ENCODE data around the gene NRXN3.
"Not testable (repeated sequence)": the region's sequence is repeated elsewhere in the genome, so short reads cannot be mapped to it uniquely, and the experiment has no call there.

NRXN3 gene

GRCh38 chr14:79089576-79089975, 919.4 kb downstream of the NRXN3 start:
- no peaks in the 10 kb centered on the region for H3K36me3 Mint-ChIP-seq (ENCODE audit: low read depth)
- no peak overlapping the region for H3K27ac Mint-ChIP-seq
- no peaks in the 10 kb centered on the region for H3K4me1 Mint-ChIP-seq (ENCODE audit: low read depth)
- no peak for DNase-seq (ENCODE audit: low spot score)
- no peak overlapping the region for H3K4me3 Mint-ChIP-seq
- H3K9me3 Mint-ChIP-seq: no peaks in the 10 kb centered on the region
- no peaks in the 10 kb centered on the region for H3K27me3 Mint-ChIP-seq (ENCODE audit: low read depth)

GRCh38 chr14:79090641-79091180, 920.5 kb downstream of the NRXN3 start:
- DNase-seq (ENCODE audit: low spot score): no peak
- H3K4me3 Mint-ChIP-seq: no peak overlapping the region

GRCh38 chr14:79091381-79091963, 921.3 kb downstream of the NRXN3 start:
- DNase-seq (ENCODE audit: low spot score): no peak
- Mint-ChIP-seq H3K4me3 (no peak overlapping the region), H3K27me3 (ENCODE audit: low read depth) (no peaks in the 10 kb centered on the region), H3K27ac (no peak overlapping the region), H3K9me3 (no peaks in the 10 kb centered on the region), H3K36me3 (ENCODE audit: low read depth) (no peaks in the 10 kb centered on the region), H3K4me1 (ENCODE audit: low read depth) (no peaks in the 10 kb centered on the region)

More at GRCh38 chr14:79090641-79091180, 920.5 kb downstream of the NRXN3 start:
- no peaks in the 10 kb centered on the region for H3K36me3 Mint-ChIP-seq (ENCODE audit: low read depth)
- H3K9me3 Mint-ChIP-seq: no peaks in the 10 kb centered on the region
- H3K4me1 Mint-ChIP-seq (ENCODE audit: low read depth): no peaks in the 10 kb centered on the region
- H3K27me3 Mint-ChIP-seq (ENCODE audit: low read depth): no peaks in the 10 kb centered on the region
- H3K27ac Mint-ChIP-seq: no peak overlapping the region

- Mint-ChIP-seq H3K4me3 (no peak overlapping the region), H3K9me3 (no peaks in the 10 kb centered on the region), H3K4me1 (ENCODE audit: low read depth) (no peaks in the 10 kb centered on the region), H3K27ac (no peak overlapping the region), H3K36me3 (ENCODE audit: low read depth) (no peaks in the 10 kb centered on the region), H3K27me3 (ENCODE audit: low read depth) (no peaks in the 10 kb centered on the region)
- DNase-seq (ENCODE audit: low spot score): no peak
These were observed 923.4 kb downstream of the NRXN3 start for GRCh38 chr14:79093531-79093930.

GRCh38 chr14:79094951-79095350, 924.8 kb downstream of the NRXN3 start:
- no peaks in the 10 kb centered on the region for H3K9me3 Mint-ChIP-seq
- H3K4me3 Mint-ChIP-seq: no peak overlapping the region
- H3K27ac Mint-ChIP-seq: no peak overlapping the region
- DNase-seq (ENCODE audit: low spot score): no peak
- no peaks in the 10 kb centered on the region for H3K36me3 Mint-ChIP-seq (ENCODE audit: low read depth)
- no peaks in the 10 kb centered on the region for H3K27me3 Mint-ChIP-seq (ENCODE audit: low read depth)
- H3K4me1 Mint-ChIP-seq (ENCODE audit: low read depth): no peaks in the 10 kb centered on the region

GRCh38 chr14:79096811-79097210, 926.6 kb downstream of the NRXN3 start:
- no peaks in the 10 kb centered on the region for H3K27me3 Mint-ChIP-seq (ENCODE audit: low read depth)
- no peaks in the 10 kb centered on the region for H3K4me1 Mint-ChIP-seq (ENCODE audit: low read depth)
- no peaks in the 10 kb centered on the region for H3K9me3 Mint-ChIP-seq
- H3K27ac Mint-ChIP-seq: no peak overlapping the region
- no peaks in the 10 kb centered on the region for H3K36me3 Mint-ChIP-seq (ENCODE audit: low read depth)
- no peak for DNase-seq (ENCODE audit: low spot score)
- no peak overlapping the region for H3K4me3 Mint-ChIP-seq

- Mint-ChIP-seq H3K27me3 (ENCODE audit: low read depth) (no peaks in the 10 kb centered on the region), H3K9me3 (no peaks in the 10 kb centered on the region), H3K4me1 (ENCODE audit: low read depth) (no peaks in the 10 kb centered on the region), H3K27ac (no peak overlapping the region), H3K36me3 (ENCODE audit: low read depth) (no peaks in the 10 kb centered on the region), H3K4me3 (no peak overlapping the region)
- no peak for DNase-seq (ENCODE audit: low spot score)
These were observed 928.2 kb downstream of the NRXN3 start for GRCh38 chr14:79098324-79098723.

- Mint-ChIP-seq H3K4me3 (no peak overlapping the region), H3K4me1 (ENCODE audit: low read depth) (no peaks in the 10 kb centered on the region), H3K27me3 (ENCODE audit: low read depth) (no peaks in the 10 kb centered on the region), H3K27ac (no peak overlapping the region), H3K36me3 (ENCODE audit: low read depth) (no peaks in the 10 kb centered on the region), H3K9me3 (peaks cover 5% of the 10 kb centered on the region)
- no peak for DNase-seq (ENCODE audit: low spot score)
These were observed 930.4 kb downstream of the NRXN3 start for GRCh38 chr14:79100578-79100977.

GRCh38 chr14:79101388-79101787, 931.2 kb downstream of the NRXN3 start:
- H3K36me3 Mint-ChIP-seq (ENCODE audit: low read depth): no peaks in the 10 kb centered on the region
- DNase-seq (ENCODE audit: low spot score): no peak
- H3K27me3 Mint-ChIP-seq (ENCODE audit: low read depth): no peaks in the 10 kb centered on the region
- H3K27ac Mint-ChIP-seq: no peak overlapping the region
- peaks cover 5% of the 10 kb centered on the region for H3K9me3 Mint-ChIP-seq
- no peaks in the 10 kb centered on the region for H3K4me1 Mint-ChIP-seq (ENCODE audit: low read depth)
- H3K4me3 Mint-ChIP-seq: no peak overlapping the region

GRCh38 chr14:79103764-79104163, 933.6 kb downstream of the NRXN3 start:
- no peak for DNase-seq (ENCODE audit: low spot score)
- no peaks in the 10 kb centered on the region for H3K27me3 Mint-ChIP-seq (ENCODE audit: low read depth)
- no peaks in the 10 kb centered on the region for H3K4me1 Mint-ChIP-seq (ENCODE audit: low read depth)
- H3K4me3 Mint-ChIP-seq: no peak overlapping the region
- H3K9me3 Mint-ChIP-seq: peaks cover 5% of the 10 kb centered on the region
- no peaks in the 10 kb centered on the region for H3K36me3 Mint-ChIP-seq (ENCODE audit: low read depth)
- no peak overlapping the region for H3K27ac Mint-ChIP-seq

GRCh38 chr14:79110564-79110963, 940.4 kb downstream of the NRXN3 start:
- H3K4me3 Mint-ChIP-seq; H3K36me3 Mint-ChIP-seq (ENCODE audit: low read depth); DNase-seq (ENCODE audit: low spot score); H3K27me3 Mint-ChIP-seq (ENCODE audit: low read depth); H3K9me3 Mint-ChIP-seq; H3K27ac Mint-ChIP-seq; H3K4me1 Mint-ChIP-seq (ENCODE audit: low read depth): not testable (repeated sequence)

- Mint-ChIP-seq H3K27me3 (ENCODE audit: low read depth) (no peaks in the 10 kb centered on the region), H3K36me3 (ENCODE audit: low read depth) (no peaks in the 10 kb centered on the region), H3K27ac (no peak overlapping the region), H3K4me1 (ENCODE audit: low read depth) (no peaks in the 10 kb centered on the region), H3K9me3 (peaks cover 5% of the 10 kb centered on the region), H3K4me3 (no peak overlapping the region)
- no peak for DNase-seq (ENCODE audit: low spot score)
These were observed 941.9 kb downstream of the NRXN3 start for GRCh38 chr14:79111987-79112501.

GRCh38 chr14:79117561-79117960, 947.4 kb downstream of the NRXN3 start:
- no peaks in the 10 kb centered on the region for H3K27me3 Mint-ChIP-seq (ENCODE audit: low read depth)
- no peaks in the 10 kb centered on the region for H3K36me3 Mint-ChIP-seq (ENCODE audit: low read depth)
- H3K4me1 Mint-ChIP-seq (ENCODE audit: low read depth): no peaks in the 10 kb centered on the region
- DNase-seq (ENCODE audit: low spot score): no peak
- H3K4me3 Mint-ChIP-seq: no peak overlapping the region
- peaks cover 5% of the 10 kb centered on the region for H3K9me3 Mint-ChIP-seq
- no peak overlapping the region for H3K27ac Mint-ChIP-seq

GRCh38 chr14:79118291-79118690, 948.1 kb downstream of the NRXN3 start:
- no peak overlapping the region for H3K27ac Mint-ChIP-seq
- H3K9me3 Mint-ChIP-seq: peaks cover 5% of the 10 kb centered on the region
- no peaks in the 10 kb centered on the region for H3K27me3 Mint-ChIP-seq (ENCODE audit: low read depth)
- no peaks in the 10 kb centered on the region for H3K4me1 Mint-ChIP-seq (ENCODE audit: low read depth)
- H3K36me3 Mint-ChIP-seq (ENCODE audit: low read depth): no peaks in the 10 kb centered on the region
- no peak overlapping the region for H3K4me3 Mint-ChIP-seq
- DNase-seq (ENCODE audit: low spot score): no peak

GRCh38 chr14:79134361-79134760, 964.2 kb downstream of the NRXN3 start:
- no peak overlapping the region for H3K4me3 Mint-ChIP-seq
- H3K9me3 Mint-ChIP-seq: peaks cover 4% of the 10 kb centered on the region
- no peaks in the 10 kb centered on the region for H3K36me3 Mint-ChIP-seq (ENCODE audit: low read depth)
- H3K27me3 Mint-ChIP-seq (ENCODE audit: low read depth): no peaks in the 10 kb centered on the region
- H3K27ac Mint-ChIP-seq: no peak overlapping the region
- DNase-seq (ENCODE audit: low spot score): no peak
- no peaks in the 10 kb centered on the region for H3K4me1 Mint-ChIP-seq (ENCODE audit: low read depth)
